B cell (primary cell): ENCODE measurements around the gene LRRC70. TPM values are rescaled to one million over a fixed set of nuclear protein-coding genes. Genes with fewer than 3 reads are reported as not detected.

Source experiments
- ATAC-seq: fragments of 200-7000 bp; cut with Tn5 transposase; one replicate; pipeline ENCODE4 v1.10.0; 2021; ENCODE audit warnings: low read depth, mild to moderate bottlenecking, moderate number of reproducible peaks, moderate library complexity
- CTCF ChIA-PET: fragments of 350-600 bp; sonication (Branson Sonifier 250); formaldehyde crosslinking; loops from one replicate; lab custom pipeline; 2021; ENCODE audit warnings: antibody characterized with exemption, inconsistent platforms; lab: Charles Lee
- POLR2A ChIA-PET: fragments of 350-600 bp; sonication (Branson Sonifier 250); formaldehyde crosslinking; loops from one replicate; lab custom pipeline; 2021; ENCODE audit warnings: antibody characterized with exemption; lab: Charles Lee
- DNase-seq: peaks from one replicate; pipeline ENCODE4 v3.0.0; 2013
- H2AFZ ChIP-seq: 2 replicates; pipeline ENCODE4 v1.6.1; 2012; ENCODE audit warnings: mild to moderate bottlenecking, low read depth, low read length; ENCODE audit not compliant: insufficient read depth, poor library complexity, severe bottlenecking
- H3K27ac ChIP-seq, 2 donors: 1 replicate in 1 of 2; 2 replicates in 1 of 2; pipeline ENCODE4 v1.5.1; 2012 to 2013; ENCODE audit warnings: low read length in 2 of 2, mild to moderate bottlenecking in 2 of 2, moderate library complexity in 1 of 2
- H3K27me3 ChIP-seq, 4 experiments: fragments of 200-600 bp in 1 of 4; sonication (generic) in 1 of 4; replicated peaks in 1 of 4; 1 replicate in 2 of 4; 2 replicates in 2 of 4; pipeline versions ENCODE4 v1.6.1 to v1.7.0; 2013 to 2016; ENCODE audit warnings: low read length in 3 of 4, mild to moderate bottlenecking in 2 of 4, mixed read lengths in 1 of 4, moderate library complexity in 1 of 4; ENCODE audit not compliant: insufficient read depth in 4 of 4, control insufficient read depth in 3 of 4; ENCODE audit errors: control extremely low read depth in 1 of 4
- H3K36me3 ChIP-seq, 2 experiments: replicated peaks in 1 of 2; 1 replicate in 1 of 2; 2 replicates in 1 of 2; pipeline versions ENCODE4 v1.6.1 to v1.7.1; 2013; ENCODE audit warnings: low read length in 1 of 2; ENCODE audit not compliant: insufficient read depth in 2 of 2, control insufficient read depth in 1 of 2; ENCODE audit errors: control extremely low read depth in 1 of 2, extremely low read depth in 1 of 2
- H3K4me1 ChIP-seq, 2 donors: fragments of 200-600 bp in 1 of 2; sonication (generic) in 1 of 2; 1 replicate in 1 of 2; 2 replicates in 1 of 2; pipeline versions ENCODE4 v1.5.1 to v1.6.1; 2013 to 2017; ENCODE audit warnings: low read length in 2 of 2; ENCODE audit not compliant: control insufficient read depth in 2 of 2, insufficient read depth in 2 of 2
- H3K4me2 ChIP-seq: replicated peaks from 2 replicates; pipeline ENCODE3; 2012; ENCODE audit warnings: mild to moderate bottlenecking, low read depth, low read length; ENCODE audit not compliant: poor library complexity, severe bottlenecking
- H3K4me3 ChIP-seq, 5 experiments: fragments of 200-600 bp in 1 of 5; sonication (generic) in 1 of 5; 1 replicate in 3 of 5; 2 replicates in 2 of 5; pipeline versions ENCODE4 v1.5.1 to v1.7.0; 2011 to 2016; ENCODE audit warnings: low read length in 4 of 5, mild to moderate bottlenecking in 4 of 5, low read depth in 2 of 5, control low read depth in 1 of 5, moderate library complexity in 1 of 5; ENCODE audit not compliant: insufficient read depth in 1 of 5; ENCODE audit errors: control extremely low read depth in 1 of 5, extremely low read depth in 1 of 5
- H3K79me2 ChIP-seq: fragments of 200-600 bp; sonication (generic); one replicate; pipeline ENCODE4 v1.6.0; 2016; ENCODE audit warnings: low read length; ENCODE audit not compliant: control insufficient read depth, insufficient read depth
- H3K9ac ChIP-seq: fragments of 200-600 bp; sonication (generic); 2 replicates; pipeline ENCODE4 v1.6.1; 2017; ENCODE audit warnings: mild to moderate bottlenecking, low read length, moderate library complexity
- H3K9me3 ChIP-seq, 3 donors: one replicate each; pipeline versions ENCODE4 v1.6.1 to v1.7.1; 2013; ENCODE audit warnings: low read length in 2 of 3; ENCODE audit not compliant: control insufficient read depth in 2 of 3, insufficient read depth in 1 of 3; ENCODE audit errors: control extremely low read depth in 1 of 3
- H4K20me1 ChIP-seq: 2 replicates; pipeline ENCODE4 v1.6.0; 2012; ENCODE audit warnings: mild to moderate bottlenecking, low read length; ENCODE audit not compliant: insufficient read depth, control insufficient read depth, poor library complexity, severe bottlenecking
- H3K27ac Mint-ChIP-seq: one replicate; pipeline ENCODE4 v1.8.0; 2021; ENCODE audit warnings: mixed read lengths
- H3K27me3 Mint-ChIP-seq: one replicate; pipeline ENCODE4 v1.8.0; 2021; ENCODE audit warnings: mixed read lengths
- H3K4me1 Mint-ChIP-seq: one replicate; pipeline ENCODE4 v1.8.0; 2021; ENCODE audit warnings: mixed read lengths
- H3K4me3 Mint-ChIP-seq: one replicate; pipeline ENCODE4 v1.8.0; 2021; ENCODE audit warnings: mixed read lengths
- H3K9me3 Mint-ChIP-seq: one replicate; pipeline ENCODE4 v1.8.0; 2022; ENCODE audit warnings: mixed read lengths; ENCODE audit not compliant: insufficient read depth
- EZH2 ChIP-seq: IDR thresholded peaks from 2 replicates; pipeline ENCODE4 v1.6.1; 2012; ENCODE audit warnings: borderline replicate concordance, low read depth, mild to moderate bottlenecking, moderate library complexity, low read length; ENCODE audit not compliant: insufficient read depth, poor library complexity, severe bottlenecking
- WGBS: methylation state at CpG from one replicate; pipeline ENCODE4 v1.1.5; 2013; ENCODE audit warnings: missing lambda C conversion rate; ENCODE audit not compliant: insufficient coverage; 5-methylcytosine and 5-hydroxymethylcytosine counted together
- intact Hi-C: fragments of 100-400 bp; cut with micrococcal nuclease; formaldehyde crosslinking; loops from one replicate; pipeline ENCODE4 v1.10.0; 2022
- polyA plus RNA-seq: library from polyadenylated mRNA; depleted of rRNA; stranded (reverse); fragments of >200 nt; gene quantifications from 2 replicates; pipeline ENCODE4 v1.2.3, GENCODE V29; 2012
- total RNA-seq, 2 donors: library from RNA; stranded (reverse); fragments of 120-200 nt in 1 of 2; gene quantifications; 1 replicate in 1 of 2; 2 replicates in 1 of 2; pipeline versions ENCODE4 v1.2.3 to v1.2.4, GENCODE V29; 2013 to 2022
- TF ChIP-seq, protein P1 (sequence below): fragments of 200-600 bp; IDR thresholded peaks from one replicate; pipeline ENCODE4 v1.8.0; 2022; ENCODE audit warnings: antibody characterized with exemption, mild to moderate bottlenecking

LRRC70 gene
- total and polyA plus RNA-seq, 2 donors (not counting 1 experiment from before 2014, with no cell fraction given), result 2.3 to 3.3 TPM

DNA sequence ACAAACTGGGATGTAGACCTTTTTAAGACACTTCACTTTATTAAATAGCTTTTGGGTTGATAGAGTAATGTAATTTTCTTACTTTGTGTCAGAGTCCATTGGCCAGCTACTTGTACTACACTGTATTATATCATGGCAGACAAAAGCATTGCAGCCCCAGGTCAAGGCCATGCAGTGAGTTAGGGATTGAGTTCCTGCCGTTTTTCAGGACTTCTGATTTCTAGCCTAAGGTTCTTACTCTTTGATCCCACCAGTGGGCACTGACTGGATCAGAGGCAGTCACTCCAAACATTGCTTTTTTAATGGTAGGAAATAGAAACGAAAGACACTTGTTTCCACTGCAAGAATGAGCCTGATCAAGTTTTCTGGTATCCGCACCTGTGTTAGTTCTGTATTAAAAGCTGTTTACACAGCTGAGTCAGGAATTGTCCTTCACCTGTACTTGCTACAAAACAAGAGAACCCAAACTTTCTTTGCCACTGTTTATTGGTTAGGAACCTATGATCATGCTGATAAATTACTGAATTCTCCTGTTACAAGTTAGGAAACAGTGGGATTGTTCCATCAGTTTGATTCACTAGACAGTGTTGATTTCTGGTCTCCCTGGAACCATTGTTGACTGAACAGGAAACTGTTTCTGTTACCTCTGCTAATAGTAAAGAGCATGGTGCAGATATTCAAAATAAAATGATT is 22.1 kb downstream of the LRRC70 start:
- Histone ChIP-seq H3K36me3 (peaks cover 0 to 12% of the 10 kb centered on the region in 2 experiments), H3K27me3 (no peaks in the 10 kb centered on the region), H3K9ac (no peak overlapping the region), H3K27ac (no peak overlapping the region), H3K4me2 (no peak overlapping the region), H3K4me1 (no peaks in the 10 kb centered on the region), H4K20me1 (no peaks in the 10 kb centered on the region), H3K4me3 (no peak overlapping the region), H2AFZ (no peak overlapping the region), H3K9me3 (no peaks in the 10 kb centered on the region), H3K79me2 (no peaks in the 10 kb centered on the region)
- H3K9me3 Mint-ChIP-seq, result no peaks in the 10 kb centered on the region
- DNase-seq, result no peak
- no peaks in the 10 kb centered on the region for H3K27me3 Mint-ChIP-seq
- ChIA-PET CTCF (no interaction called here), POLR2A (no interaction called here)
- no peaks in the 10 kb centered on the region for H3K4me1 Mint-ChIP-seq
- TF ChIP-seq, protein P1, sequence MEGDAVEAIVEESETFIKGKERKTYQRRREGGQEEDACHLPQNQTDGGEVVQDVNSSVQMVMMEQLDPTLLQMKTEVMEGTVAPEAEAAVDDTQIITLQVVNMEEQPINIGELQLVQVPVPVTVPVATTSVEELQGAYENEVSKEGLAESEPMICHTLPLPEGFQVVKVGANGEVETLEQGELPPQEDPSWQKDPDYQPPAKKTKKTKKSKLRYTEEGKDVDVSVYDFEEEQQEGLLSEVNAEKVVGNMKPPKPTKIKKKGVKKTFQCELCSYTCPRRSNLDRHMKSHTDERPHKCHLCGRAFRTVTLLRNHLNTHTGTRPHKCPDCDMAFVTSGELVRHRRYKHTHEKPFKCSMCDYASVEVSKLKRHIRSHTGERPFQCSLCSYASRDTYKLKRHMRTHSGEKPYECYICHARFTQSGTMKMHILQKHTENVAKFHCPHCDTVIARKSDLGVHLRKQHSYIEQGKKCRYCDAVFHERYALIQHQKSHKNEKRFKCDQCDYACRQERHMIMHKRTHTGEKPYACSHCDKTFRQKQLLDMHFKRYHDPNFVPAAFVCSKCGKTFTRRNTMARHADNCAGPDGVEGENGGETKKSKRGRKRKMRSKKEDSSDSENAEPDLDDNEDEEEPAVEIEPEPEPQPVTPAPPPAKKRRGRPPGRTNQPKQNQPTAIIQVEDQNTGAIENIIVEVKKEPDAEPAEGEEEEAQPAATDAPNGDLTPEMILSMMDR, result no peak
- TF ChIP-seq EZH2, result no peak
- no peak overlapping the region for H3K4me3 Mint-ChIP-seq
- ATAC-seq, result no peak
- H3K27ac Mint-ChIP-seq, result no peak overlapping the region
- 90% methylated on average over 2 of the region's 3 CpGs for WGBS
- intact Hi-C loops, result no loop called here

DNA sequence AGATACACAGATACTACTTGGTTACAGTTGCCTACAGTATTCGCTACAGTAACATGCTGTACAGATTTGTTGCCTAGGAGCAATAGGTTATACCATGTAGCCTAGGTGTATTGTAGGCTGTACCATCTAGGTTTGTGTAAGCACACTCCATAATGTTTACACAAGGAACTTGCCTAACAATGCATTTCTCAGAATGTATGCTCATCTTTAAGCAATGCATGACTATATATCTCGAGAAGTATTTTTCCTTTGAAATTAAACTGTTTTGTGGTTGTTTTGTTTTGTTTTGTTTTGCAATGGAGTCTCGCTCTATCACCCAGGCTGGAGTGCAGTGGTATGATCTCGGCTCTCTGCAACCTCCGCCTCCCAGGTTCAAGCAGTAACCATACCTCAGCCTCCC is 25.3 kb downstream of the LRRC70 start:
- no peak overlapping the region for H3K4me3 Mint-ChIP-seq
- Histone ChIP-seq H3K9ac (no peak overlapping the region), H3K4me2 (no peak overlapping the region), H3K27me3 (no peaks in the 10 kb centered on the region), H3K36me3 (peaks cover 0 to 12% of the 10 kb centered on the region in 2 experiments), H3K79me2 (no peaks in the 10 kb centered on the region), H3K4me1 (no peaks in the 10 kb centered on the region), H4K20me1 (no peaks in the 10 kb centered on the region), H3K4me3 (no peak overlapping the region), H3K27ac (no peak overlapping the region), H2AFZ (no peak overlapping the region), H3K9me3 (no peaks in the 10 kb centered on the region)
- H3K4me1 Mint-ChIP-seq, result no peaks in the 10 kb centered on the region
- no peak for DNase-seq
- no peak for ATAC-seq
- CTCF ChIA-PET, result no interaction called here
- no peaks in the 10 kb centered on the region for H3K9me3 Mint-ChIP-seq
- H3K27me3 Mint-ChIP-seq, result no peaks in the 10 kb centered on the region
- POLR2A ChIA-PET, result no interaction called here
- no peak overlapping the region for H3K27ac Mint-ChIP-seq
- TF ChIP-seq EZH2, result no peak
- TF ChIP-seq, protein P1, result no peak
- 96% methylated on average over 3 of the region's 5 CpGs for WGBS
- intact Hi-C loops, result no loop called here
